NCI-H1694 treated with DMSO at 0.1 percent for 48 hours (cell line): ENCODE data around the gene ACOX3.

ENCODE experiments used
- DNase-seq: peaks from one replicate; lab custom pipeline; 2025; lab: John Stamatoyannopoulos, UW

The ACOX3 gene

DNA sequence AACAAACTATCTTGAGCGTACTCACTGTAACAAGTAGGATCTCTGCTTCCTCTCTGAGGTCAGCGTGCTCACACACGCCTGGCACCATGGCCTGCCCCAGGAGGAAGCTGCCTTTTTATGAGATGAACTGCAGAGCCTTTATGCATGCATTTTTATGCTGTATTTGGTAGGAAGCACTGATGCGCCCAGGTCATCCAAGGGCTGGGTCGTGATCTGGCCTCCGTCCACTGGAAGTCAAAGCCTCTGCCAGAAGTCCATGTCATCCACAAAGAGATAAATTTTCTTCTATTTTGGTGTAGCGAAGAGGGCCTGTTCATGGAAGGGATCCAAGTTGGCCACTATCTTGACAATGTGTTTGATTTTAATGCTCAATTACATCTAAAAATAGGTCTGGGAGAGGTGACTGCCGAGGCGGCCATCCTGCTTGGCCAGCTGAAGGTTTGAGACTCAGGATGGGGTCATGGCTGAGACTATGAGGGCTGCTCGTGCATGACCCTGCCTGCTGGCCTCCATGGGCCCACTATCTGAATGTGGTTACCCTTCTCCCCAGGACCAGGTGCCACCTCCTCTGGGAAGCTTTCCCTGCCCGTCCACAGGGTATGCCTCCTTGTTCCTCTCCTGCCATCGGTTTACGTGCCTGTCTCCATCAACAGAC is 120.7 kb downstream of the ACOX3 start:
- no peak for DNase-seq

DNA sequence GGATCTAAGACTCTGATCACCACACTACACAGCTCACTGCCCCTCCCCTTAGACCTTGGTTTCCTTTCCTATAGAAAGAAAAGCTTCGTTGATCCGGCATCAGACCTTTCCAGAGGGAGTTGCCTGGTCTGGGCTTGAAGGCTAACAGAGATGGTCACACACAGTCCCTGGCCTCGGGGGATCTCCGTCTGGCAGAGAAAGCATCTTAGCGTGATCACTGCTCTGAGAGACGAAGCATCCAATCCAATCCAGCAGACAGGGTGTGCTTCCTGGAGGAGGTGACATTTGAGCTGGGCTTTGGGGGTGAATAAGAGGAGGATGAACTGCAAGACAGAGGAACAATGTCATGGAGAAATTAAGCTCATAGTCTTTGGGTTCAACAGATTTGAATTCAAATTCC is 121.5 kb downstream of the ACOX3 start:
- DNase-seq, result no peak

DNA sequence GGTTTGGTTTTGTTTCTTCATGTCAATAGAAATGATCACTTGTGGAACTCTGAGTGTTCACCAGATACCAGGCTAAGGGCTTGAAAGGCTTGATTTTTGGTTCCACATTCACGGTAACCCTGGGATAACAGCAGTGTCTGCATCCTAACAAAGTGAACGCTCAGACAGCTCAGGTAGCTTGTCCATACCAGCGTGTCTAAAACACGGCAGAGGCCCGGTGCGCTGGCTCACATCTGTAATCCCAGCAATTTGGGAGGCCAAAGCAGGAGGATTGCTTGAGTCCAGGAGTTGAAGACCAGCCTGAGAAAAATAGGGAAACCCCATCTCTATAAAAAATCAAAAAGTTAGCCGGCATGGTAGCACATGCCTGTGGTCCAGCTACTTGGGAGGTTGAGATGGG is 122.0 kb downstream of the ACOX3 start:
- DNase-seq, result no peak

DNA sequence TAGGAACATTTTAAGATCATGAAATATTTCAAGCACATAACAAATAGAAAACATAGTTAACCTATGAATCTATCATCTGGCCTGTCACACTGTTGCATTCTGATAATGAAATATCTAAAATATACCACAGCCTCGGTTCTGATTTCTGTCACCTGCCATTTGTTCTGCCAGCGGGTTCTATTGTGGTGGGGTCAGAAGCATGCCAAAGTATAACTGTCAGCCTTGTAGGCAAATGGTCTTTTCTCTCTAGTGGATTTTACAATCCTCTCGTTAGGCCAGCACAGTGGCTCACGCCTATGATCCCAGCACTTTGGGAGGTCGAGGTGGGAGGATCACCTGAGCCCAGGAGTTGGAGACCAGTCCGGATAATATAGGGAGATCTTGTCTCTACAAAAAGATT is 123.0 kb downstream of the ACOX3 start:
- no peak for DNase-seq

DNA sequence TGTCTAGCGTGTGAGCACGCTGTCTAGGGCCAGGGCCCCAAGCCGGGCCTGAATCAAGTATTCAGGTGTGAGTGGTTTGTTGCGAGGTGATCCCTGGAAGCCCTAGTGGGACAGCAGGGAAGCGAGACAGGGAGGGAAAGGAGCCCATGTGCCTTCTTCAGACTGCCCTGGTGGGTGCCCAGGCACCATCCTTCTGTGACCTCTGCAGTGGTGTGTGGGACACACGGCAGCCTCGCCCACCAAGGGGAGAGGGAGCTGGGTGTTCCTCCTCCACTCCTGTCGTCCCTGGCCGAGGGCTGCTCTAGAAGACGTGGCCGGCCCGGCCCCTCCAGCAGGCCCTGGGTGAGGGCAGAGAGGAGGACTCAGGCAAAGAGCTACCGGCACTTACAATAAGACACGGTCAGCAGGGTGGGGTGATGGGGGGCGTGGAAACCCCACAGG is 123.6 kb downstream of the ACOX3 start:
- no peak for DNase-seq
